ENCODE results near the gene TECTA.

DNA sequence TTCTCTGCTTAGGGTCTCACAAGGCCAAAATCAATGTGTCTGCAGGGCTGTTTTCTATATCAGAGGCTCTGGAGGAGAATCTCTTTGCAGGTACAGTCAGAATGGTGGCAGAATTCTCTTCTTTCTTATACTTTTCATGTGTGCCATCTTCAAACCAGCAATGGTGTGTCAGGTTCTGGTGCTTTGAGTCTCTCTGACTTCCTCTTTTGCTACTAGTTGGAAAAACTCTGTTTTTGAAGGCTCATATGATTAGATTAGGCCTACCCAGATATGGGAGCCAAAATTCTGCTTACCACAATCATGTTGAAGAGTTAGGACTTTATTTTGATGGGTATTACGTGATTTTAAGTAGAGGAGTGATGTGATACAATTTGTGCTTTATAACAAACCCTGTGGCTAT lies 18.8 kb upstream of the TECTA start:
- TF ChIP-seq POLR2AphosphoS5 (IDR thresholded peaks at IDR 0.05; ENCODE audit: borderline replicate concordance, low read depth, low read length) (no peak), EZH2 (IDR thresholded peaks at IDR 0.05) (no peak), FOXP2 (optimal IDR thresholded peaks at IDR 0.05; ENCODE audit: control extremely low read depth, extremely low read length, insufficient read depth) (no peak)

Data from SK-N-MC (cell line).